Endometrial microvascular endothelial cells (primary cell): Measurements from ENCODE around the gene DRC3. TPM values are rescaled to one million over a fixed set of nuclear protein-coding genes. Genes with fewer than 3 reads are reported as not detected.

ENCODE experiments used
- total RNA-seq: library from RNA; depleted of rRNA; stranded (reverse); fragments of >200 nt; gene quantifications from one replicate; pipeline ENCODE4 v1.2.3, GENCODE V29; 2015; ENCODE audit errors: inconsistent ontology term

DRC3 gene
- total RNA-seq, 1 donor from 2014 or later = 6.5 TPM

Other genes starting within 250 kb of the DRC3 start
- 49.8 TPM for gene SREBF1, start 135.9 kb upstream of the DRC3 start, total RNA-seq
- 68.5 TPM for gene TOM1L2, start 462 bp upstream of the DRC3 start, total RNA-seq
- 13.1 TPM for gene ATPAF2, start 66.3 kb downstream of the DRC3 start, total RNA-seq
- 9.5 TPM for gene GID4, start 66.5 kb downstream of the DRC3 start, total RNA-seq
- gene DRG2, start 115.1 kb downstream of the DRC3 start, total RNA-seq = 80.5 TPM
- not detected for gene MYO15A, start 135.9 kb downstream of the DRC3 start, total RNA-seq
- 104 TPM for gene ALKBH5, start 211.0 kb downstream of the DRC3 start, total RNA-seq